HG02870 (cell line): ENCODE measurements around the gene BCL11B.
A peak's percentile ranks its signal among the peaks of the same experiment; 100 is the strongest.

Experiments
- ATAC-seq: cut with Tn5 transposase; IDR thresholded peaks from one replicate; pipeline ENCODE4 v1.9.1; 2021; ENCODE audit warnings: mild to moderate bottlenecking, moderate library complexity; ENCODE audit not compliant: unreplicated experiment

Gene BCL11B

DNA sequence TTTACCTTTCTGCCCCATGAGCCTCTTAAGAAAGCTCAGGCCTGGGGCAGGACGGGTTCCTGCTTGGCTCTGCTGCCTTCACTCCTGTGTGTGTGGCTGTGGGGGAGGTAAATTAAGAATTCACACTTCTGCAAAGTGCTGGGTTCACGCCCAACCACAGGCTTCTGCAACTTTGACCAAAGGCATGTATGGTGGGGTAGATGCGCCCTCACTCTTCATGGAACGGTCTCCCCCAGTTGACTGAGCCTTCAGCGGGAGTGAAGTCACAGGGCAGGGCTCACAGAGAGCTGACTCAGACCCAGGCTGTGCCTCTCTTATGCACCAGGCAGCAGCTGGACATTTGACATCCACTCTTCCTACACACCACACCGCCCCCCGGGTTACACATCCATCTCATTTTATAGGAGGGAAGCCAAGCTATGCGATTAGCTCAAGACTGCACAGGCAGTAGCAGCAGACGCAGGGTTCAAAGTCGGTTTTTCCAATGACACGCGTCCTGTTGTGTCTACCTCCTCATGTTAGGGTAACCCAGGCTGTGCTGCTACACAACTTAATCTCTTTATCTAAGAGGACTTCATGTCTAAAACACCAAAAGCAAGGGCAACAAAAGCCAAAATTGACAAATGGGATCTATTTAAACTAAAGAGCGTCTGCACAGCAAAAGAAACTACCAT, 15.4 kb upstream of the BCL11B start:
- peak; percentile 82 for ATAC-seq

- peak; percentile 49 for ATAC-seq
These were observed 14.8 kb upstream of the BCL11B start for GRCh38 chr14:99286761-99287160.

GRCh38 chr14:99284254-99285004, 12.4 kb upstream of the BCL11B start:
- no peak for ATAC-seq

- no peak for ATAC-seq
These were observed 10.5 kb upstream of the BCL11B start for GRCh38 chr14:99282261-99283050.

- ATAC-seq = no peak
These were observed 9.4 kb upstream of the BCL11B start for GRCh38 chr14:99281396-99281795.

DNA sequence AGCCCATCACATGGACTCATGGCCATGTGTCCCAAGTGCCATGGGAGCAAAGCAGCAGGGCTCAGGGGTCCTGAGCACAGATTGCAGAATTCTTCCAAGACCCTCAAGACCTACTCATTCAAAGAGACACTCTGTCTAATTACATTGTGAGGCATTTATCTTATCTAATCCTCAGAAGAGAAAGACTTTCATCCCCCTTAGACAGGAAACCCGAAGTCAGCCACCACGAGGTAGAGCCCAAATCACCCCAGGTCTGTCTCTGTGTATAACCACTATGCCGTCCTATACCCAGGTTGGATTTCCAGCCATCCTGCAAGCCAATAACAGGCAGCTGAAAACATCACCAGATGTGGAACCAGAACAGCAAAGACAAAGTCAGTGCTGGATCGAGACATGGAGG, 8.9 kb upstream of the BCL11B start:
- ATAC-seq = no peak

- no peak for ATAC-seq
These were observed 8.2 kb upstream of the BCL11B start for GRCh38 chr14:99280066-99280731.

- no peak for ATAC-seq
These were observed 6.8 kb upstream of the BCL11B start for GRCh38 chr14:99278836-99279235.

DNA sequence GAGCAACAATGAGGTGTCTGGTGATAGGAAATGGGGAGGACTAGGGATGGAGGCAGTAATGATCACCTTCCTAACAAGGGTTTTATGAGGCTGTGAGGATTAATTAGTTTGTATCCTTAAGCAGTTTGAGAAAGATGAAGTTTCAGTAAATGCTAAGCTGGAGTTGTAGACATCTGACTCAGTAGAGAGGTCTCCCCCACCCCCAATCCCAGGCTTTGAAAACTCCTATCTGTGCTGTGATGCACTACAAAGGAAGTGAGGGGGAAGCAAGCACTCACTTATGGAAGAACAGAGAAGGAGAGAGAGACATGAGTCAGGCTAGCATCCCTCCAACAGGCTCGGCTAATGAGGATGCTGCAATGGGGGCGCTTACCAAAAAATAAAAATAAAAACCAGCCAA, 5.5 kb upstream of the BCL11B start:
- no peak for ATAC-seq

- no peak for ATAC-seq
These were observed 4.5 kb upstream of the BCL11B start for GRCh38 chr14:99276482-99276881.

GRCh38 chr14:99275222-99275584, 3.2 kb upstream of the BCL11B start:
- ATAC-seq = no peak

- ATAC-seq = no peak
These were observed 2.6 kb upstream of the BCL11B start for GRCh38 chr14:99274346-99275221.

GRCh38 chr14:99273766-99274345, 1.9 kb upstream of the BCL11B start:
- ATAC-seq = no peak

GRCh38 chr14:99272899-99273765, 1.1 kb upstream of the BCL11B start:
- no peak for ATAC-seq

DNA sequence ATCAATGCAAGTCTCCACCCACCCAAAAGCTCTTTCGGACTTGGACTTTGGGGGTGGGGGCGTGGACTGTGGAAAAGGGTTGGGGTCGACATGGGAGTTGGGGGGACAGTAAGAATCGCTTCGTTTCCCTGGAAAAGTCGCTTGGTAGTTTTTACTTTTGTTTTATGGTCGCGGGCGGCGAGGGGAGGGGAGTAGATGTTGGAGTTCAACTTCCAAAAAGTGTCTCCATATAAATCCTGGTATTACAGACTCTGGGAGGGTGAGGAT, 568 bp upstream of the BCL11B start:
- ATAC-seq = no peak

DNA sequence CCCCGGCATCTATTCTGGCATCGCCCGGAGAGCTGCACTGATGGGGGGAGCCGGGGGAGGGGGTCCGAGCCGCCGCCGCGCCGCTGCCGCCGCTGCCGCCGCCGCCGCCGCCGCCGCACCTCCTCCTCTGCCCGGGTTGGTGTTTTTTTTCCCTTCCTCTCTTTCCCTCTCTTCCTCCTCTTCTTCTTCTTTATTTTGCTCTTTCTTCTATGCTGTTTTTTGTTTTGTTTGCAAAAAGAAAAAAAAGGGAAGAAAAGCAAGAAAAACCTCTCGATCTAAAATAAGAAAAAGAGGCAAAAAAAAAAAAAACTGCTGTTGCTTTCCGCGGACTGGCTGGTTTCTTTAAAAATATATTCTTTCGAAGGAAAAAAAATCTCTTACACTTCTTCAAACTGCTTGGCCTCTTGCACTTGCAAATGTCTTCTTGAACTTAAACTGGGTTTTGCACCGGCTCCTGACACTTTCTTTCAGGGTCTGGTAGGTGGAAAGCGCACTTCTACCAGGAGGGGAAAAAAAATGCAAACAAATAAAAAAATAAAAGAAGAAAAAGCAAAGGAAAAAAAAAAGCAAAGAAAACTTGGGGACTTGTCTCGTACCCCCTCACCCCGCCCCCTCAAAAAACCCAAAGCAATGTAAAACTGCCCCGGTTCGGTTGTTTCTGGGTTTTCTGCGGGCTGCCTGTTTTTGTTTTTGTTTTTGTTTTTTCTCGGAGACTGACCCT, 616 bp downstream of the BCL11B start:
- no peak for ATAC-seq

DNA sequence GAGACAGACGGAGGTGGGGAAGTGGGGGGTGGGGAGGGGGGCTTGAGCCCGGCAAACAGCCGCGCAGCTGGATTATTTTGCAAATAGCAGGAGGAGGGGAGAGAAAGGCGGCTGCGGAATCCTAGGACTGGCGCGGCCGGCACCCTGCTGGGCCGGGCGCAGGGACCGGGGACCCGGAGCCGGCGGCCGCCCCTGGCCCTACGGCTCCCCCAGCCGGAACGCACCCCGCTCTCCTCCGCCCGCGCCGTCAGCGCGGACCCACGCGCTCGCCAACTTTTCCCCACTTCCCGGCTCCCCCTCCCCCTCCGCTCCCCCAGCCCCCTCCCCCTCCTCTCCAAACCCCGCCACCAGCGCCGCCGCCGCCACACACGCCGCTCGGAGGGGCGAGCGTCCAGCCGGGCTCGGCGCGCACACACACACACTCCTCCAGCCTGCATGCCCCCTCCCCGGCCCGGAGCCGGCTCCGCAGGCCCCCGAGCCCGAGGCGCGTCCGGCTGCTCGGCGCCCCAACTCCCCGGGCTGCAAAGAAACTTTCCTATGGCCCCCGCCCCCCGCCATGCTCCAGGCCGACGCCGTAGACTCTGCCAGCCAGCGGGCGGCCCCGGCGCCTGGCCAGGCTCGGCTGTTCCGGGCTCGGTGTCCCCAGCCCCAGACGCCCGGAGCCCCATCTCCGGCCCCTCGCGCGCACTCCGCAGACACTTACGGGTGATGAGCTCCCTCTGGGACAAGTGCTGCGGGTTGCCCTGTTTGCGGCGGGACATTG, 1.4 kb downstream of the BCL11B start:
- ATAC-seq = no peak
